HepG2 (cell line): Measurements from ENCODE around the gene EEF1E1. TPM values are rescaled to one million over a fixed set of nuclear protein-coding genes. Genes with fewer than 3 reads are reported as not detected.
A peak's percentile ranks its signal among the peaks of the same experiment; 100 is the strongest.

Experiments
- DZIP1 ChIP-seq: sonication (generic); formaldehyde crosslinking; IDR thresholded peaks from 2 replicates; pipeline ENCODE4 v1.5.0; 2020; ENCODE audit warnings: mild to moderate bottlenecking, missing genetic modification reagents
- GATAD2A ChIP-seq: IDR thresholded peaks from 2 replicates; pipeline ENCODE4 v1.6.1; 2016
- IKZF4 ChIP-seq: sonication (generic); formaldehyde crosslinking; IDR thresholded peaks from 2 replicates; pipeline ENCODE4 v1.5.1; 2020; ENCODE audit warnings: borderline replicate concordance, mild to moderate bottlenecking, low read depth, missing genetic modification reagents; ENCODE audit errors: not compliant biosample characterization
- KAT8 ChIP-seq: IDR thresholded peaks from 2 replicates; pipeline ENCODE4 v1.6.1; 2016; ENCODE audit warnings: missing genetic modification reagents, missing compliant biosample characterization
- MEF2D ChIP-seq: sonication (generic); formaldehyde crosslinking; IDR thresholded peaks from 2 replicates; pipeline ENCODE4 v1.5.1; 2020; ENCODE audit warnings: mild to moderate bottlenecking, missing genetic modification reagents
- MYNN ChIP-seq: sonication (generic); formaldehyde crosslinking; IDR thresholded peaks from 2 replicates; pipeline ENCODE4 v1.4.0; 2020; ENCODE audit warnings: mild to moderate bottlenecking, low read depth, missing genetic modification reagents
- MYPOP ChIP-seq: sonication (generic); formaldehyde crosslinking; IDR thresholded peaks from 2 replicates; pipeline ENCODE4 v1.8.1; 2023; ENCODE audit warnings: mild to moderate bottlenecking, moderate library complexity, missing genetic modification reagents
- SAP130 ChIP-seq: IDR thresholded peaks from 2 replicates; pipeline ENCODE4 v1.6.1; 2016; ENCODE audit warnings: low read depth
- STAG1 ChIP-seq: sonication (generic); formaldehyde crosslinking; IDR thresholded peaks from 2 replicates; pipeline ENCODE4 v1.4.0; 2020; ENCODE audit warnings: missing genetic modification reagents
- SUZ12 ChIP-seq: fragments of 150-350 bp; IDR thresholded peaks from 2 replicates; pipeline ENCODE4 v1.6.1; 2014; ENCODE audit warnings: low read depth, low read length
- TAF1 ChIP-seq: sonication (generic); formaldehyde crosslinking; IDR thresholded peaks from 2 replicates; pipeline ENCODE4 v1.4.0; 2020; ENCODE audit warnings: missing genetic modification reagents
- TBX2 ChIP-seq: sonication (generic); formaldehyde crosslinking; IDR thresholded peaks from 2 replicates; pipeline ENCODE4 v1.5.0; 2020; ENCODE audit warnings: missing genetic modification reagents, mild to moderate bottlenecking, borderline replicate concordance
- TEAD3 ChIP-seq: optimal IDR thresholded peaks from 2 replicates; pipeline ENCODE3; 2016; ENCODE audit warnings: borderline replicate concordance
- THYN1 ChIP-seq: sonication (generic); formaldehyde crosslinking; IDR thresholded peaks from 2 replicates; pipeline ENCODE4 v1.8.1; 2023; ENCODE audit warnings: low read depth, mild to moderate bottlenecking, moderate library complexity, missing genetic modification reagents, borderline replicate concordance
- XRCC5 ChIP-seq: fragments of 200-400 bp; formaldehyde crosslinking; optimal IDR thresholded peaks from 2 replicates; pipeline ENCODE3; 2017; ENCODE audit warnings: mild to moderate bottlenecking, low read length
- ZBTB43 ChIP-seq: sonication (generic); formaldehyde crosslinking; conservative IDR thresholded peaks from 2 replicates; pipeline ENCODE4 v1.4.0; 2020; ENCODE audit warnings: missing genetic modification reagents
- ZFP1 ChIP-seq: IDR thresholded peaks from 2 replicates; pipeline ENCODE4 v1.6.1; 2016
- ZHX2 ChIP-seq, 2 experiments: sonication (generic) in 1 of 2; formaldehyde crosslinking in 1 of 2; IDR thresholded peaks; 2 replicates each; pipeline versions ENCODE4 v1.6.1 to v1.9.0; 2014 to 2022; ENCODE audit warnings: antibody characterized with exemption in 1 of 2, borderline replicate concordance in 1 of 2, inconsistent platforms in 1 of 2, low read depth in 1 of 2, missing genetic modification reagents in 1 of 2
- ZNF329 ChIP-seq: sonication (generic); formaldehyde crosslinking; IDR thresholded peaks from 2 replicates; pipeline ENCODE4 v1.9.0; 2021; ENCODE audit warnings: low read depth, mild to moderate bottlenecking, missing genetic modification reagents
- ZNF577 ChIP-seq: sonication (generic); formaldehyde crosslinking; IDR thresholded peaks from 2 replicates; pipeline ENCODE4 v1.4.0; 2020; ENCODE audit warnings: mild to moderate bottlenecking, low read depth, missing genetic modification reagents, borderline replicate concordance
- polyA plus RNA-seq, 8 experiments: library from polyadenylated mRNA; depleted of rRNA in 3 of 8; stranded (reverse) in 7 of 8; unstranded in 1 of 8; fragments of >200 nt; fragmentation: Illumina TruSeq in 4 of 8; extraction: Trizol in 4 of 8; gene quantifications; 2 replicates each; pipeline versions ENCODE4 v1.2.1 to v1.2.3, GENCODE V29; 2011 to 2016; ENCODE audit warnings: low read depth in 4 of 8, missing spikeins in 1 of 8, mixed read lengths in 1 of 8; ENCODE audit not compliant: insufficient read depth in 1 of 8
- total RNA-seq, 5 experiments: library from RNA; depleted of rRNA; stranded (reverse); fragments of >200 nt; fragmentation: Illumina TruSeq; extraction: Trizol; gene quantifications; 2 replicates each; pipeline ENCODE4 v1.2.3, GENCODE V29; 2016; ENCODE audit warnings: low read depth in 1 of 5

EEF1E1 gene
- total and polyA plus RNA-seq, 2 of the 13 experiments (the other 11 are each of a cell fraction or from before 2014, with no cell fraction given), result 128 to 188 TPM

GRCh38 chr6:8131265-8131897, 29.0 kb upstream of the EEF1E1 start (continued):
- TF ChIP-seq MYPOP (CRISPR knock-in tag) (peak; percentile 33; the same call in 1 of the 2 replicates), DZIP1 (CRISPR knock-in tag) (no peak), ZBTB43 (CRISPR knock-in tag) (no peak), SUZ12 (no peak), TAF1 (CRISPR knock-in tag) (no peak), ZHX2 (IDR thresholded peaks at IDR 0.05; ENCODE audit: low read depth) (no peak), ZHX2 (CRISPR knock-in tag; IDR thresholded peaks at IDR 0.05; ENCODE audit: borderline replicate concordance) (no peak), KAT8 (no peak), XRCC5 (peak; percentile 24), IKZF4 (CRISPR knock-in tag) (no peak), STAG1 (peak; percentile 93), ZFP1 (CRISPR knock-in tag) (no peak), ZNF577 (CRISPR knock-in tag) (no peak), SAP130 (no peak), TEAD3 (CRISPR knock-in tag) (no peak), ZNF329 (CRISPR knock-in tag) (no peak), THYN1 (CRISPR knock-in tag) (no peak), TBX2 (CRISPR knock-in tag) (no peak), MYNN (CRISPR knock-in tag) (no peak), MEF2D (0 out of 2 replicates have a peak, but pooled peaks have one; percentile 27), GATAD2A (no peak)
